Transverse colon (tissue), 4 donors: Measurements from ENCODE around the gene SCYGR2. TPM values are rescaled to one million over a fixed set of nuclear protein-coding genes. Genes with fewer than 3 reads are reported as not detected.
"Not testable (repeated sequence)": the region's sequence is repeated elsewhere in the genome, so short reads cannot be mapped to it uniquely, and the experiment has no call there.

Experiments
- DNase-seq: peaks from one replicate; pipeline ENCODE4 v3.0.0-alpha.2; 2019
- H3K27ac ChIP-seq, 4 donors: fragments of 200-600 bp; sonication (generic); 2 replicates each; pipeline ENCODE4 v1.5.1; 2016 to 2018; ENCODE audit warnings: inconsistent platforms in 4 of 4
- H3K27me3 ChIP-seq: fragments of 200-600 bp; sonication (generic); 2 replicates; pipeline ENCODE4 v1.5.1; 2017; ENCODE audit warnings: inconsistent platforms
- H3K36me3 ChIP-seq, 4 donors: fragments of 200-600 bp; sonication (generic); 2 replicates each; pipeline ENCODE4 v1.5.1; 2017 to 2019; ENCODE audit warnings: inconsistent platforms in 4 of 4
- H3K4me1 ChIP-seq, 4 donors: fragments of 200-600 bp; sonication (generic); 2 replicates each; pipeline ENCODE4 v1.5.1; 2017 to 2020; ENCODE audit warnings: inconsistent platforms in 4 of 4
- H3K4me3 ChIP-seq, 4 donors: fragments of 200-600 bp; sonication (generic); 1 replicate in 1 of 4; 2 replicates in 3 of 4; pipeline versions ENCODE4 v1.5.1 to v1.6.1; 2017 to 2019; ENCODE audit warnings: inconsistent platforms in 4 of 4
- H3K9me3 ChIP-seq, 2 donors: fragments of 200-600 bp; sonication (generic); 2 replicates each; pipeline ENCODE4 v1.5.1; 2017 to 2019; ENCODE audit warnings: inconsistent platforms in 2 of 2
- EP300 ChIP-seq: sonication (generic); formaldehyde crosslinking; IDR thresholded peaks from one replicate; pipeline ENCODE4 v1.6.1; 2017; ENCODE audit warnings: antibody characterized with exemption, low read depth
- POLR2A ChIP-seq: fragments of 450-650 bp; IDR thresholded peaks from one replicate; pipeline ENCODE4 v1.6.1; 2016; ENCODE audit warnings: antibody characterized with exemption, mild to moderate bottlenecking, moderate library complexity
- POLR2AphosphoS5 ChIP-seq, 3 donors: sonication (generic); formaldehyde crosslinking; IDR thresholded peaks; one replicate each; pipeline ENCODE4 v1.6.1; 2016; ENCODE audit warnings: antibody characterized with exemption in 3 of 3
- WGBS, 2 donors: methylation state at CpG; one replicate each; pipeline ENCODE4 v1.1.5; 2018; ENCODE audit warnings: low coverage in 1 of 2; 5-methylcytosine and 5-hydroxymethylcytosine counted together
- in situ Hi-C, 4 donors: fragments of 200-750 bp; cut with MboI; loops; one replicate each; pipeline versions ENCODE4 v1.15.0 to v1.15.1; 2017; ENCODE audit warnings: low sequenced_read_pairs in 3 of 4, low pct_ligation_motif_present in 1 of 4, low pct_unique_long_range_greater_than_20kb in 1 of 4
- intact Hi-C: fragments of 100-400 bp; cut with DNase I; formaldehyde crosslinking; loops from one replicate; pipeline ENCODE4 v1.15.1; 2023; ENCODE audit warnings: low total_unique reads
- total RNA-seq, 4 donors: library from RNA; depleted of rRNA; stranded (reverse); fragments of >200 nt; gene quantifications; one replicate each; pipeline ENCODE4 v1.1.0, GENCODE V29; 2016
- TF ChIP-seq, protein P1 (sequence below), 5 experiments: fragments of 200-600 bp in 3 of 5; fragments of 450-650 bp in 2 of 5; sonication (generic) in 3 of 5; IDR thresholded peaks; 1 replicate in 2 of 5; 2 replicates in 3 of 5; pipeline ENCODE4 v1.5.1; 2016 to 2017; ENCODE audit warnings: antibody characterized with exemption in 5 of 5, inconsistent platforms in 3 of 5, mild to moderate bottlenecking in 2 of 5, moderate library complexity in 1 of 5

Gene SCYGR2, protein sequence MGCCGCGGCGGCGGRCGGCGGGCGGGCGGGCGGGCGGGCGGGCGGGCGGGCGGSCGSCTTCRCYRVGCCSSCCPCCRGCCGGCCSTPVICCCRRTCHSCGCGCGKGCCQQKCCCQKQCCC
- total RNA-seq = not detected

- H3K4me3 ChIP-seq, H3K9me3 ChIP-seq, H3K27ac ChIP-seq, intact Hi-C loops, H3K27me3 ChIP-seq, H3K4me1 ChIP-seq, H3K36me3 ChIP-seq, DNase-seq, in situ Hi-C loops: not testable (repeated sequence)
- 72 to 82% methylated on average over 4 to 16 of the region's 16 CpGs for WGBS, 2 donors
Measured at GRCh38 chr2:227598835-227599503, at the start of gene SCYGR2. Gene SCYGR2 (plus strand): TSS chr2:227598893. CDS start chr2:227598893, 0 bp downstream.

DNA sequence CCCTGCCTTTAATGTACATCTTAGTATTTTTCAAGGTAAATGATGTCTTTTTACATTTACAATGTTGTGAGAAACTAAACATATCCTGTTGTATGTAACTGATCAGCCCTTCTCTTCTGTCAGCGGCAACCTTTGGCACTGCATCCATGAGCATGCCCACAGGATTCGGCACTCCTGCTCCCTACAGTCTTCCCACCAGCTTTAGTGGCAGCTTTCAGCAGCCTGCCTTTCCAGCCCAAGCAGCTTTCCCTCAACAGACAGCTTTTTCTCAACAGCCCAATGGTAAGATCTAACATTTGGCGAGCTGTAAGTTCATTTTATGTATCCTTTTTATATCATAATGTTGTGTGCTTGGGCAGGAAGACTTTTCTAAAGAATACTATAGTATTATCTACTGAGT lies 46.9 kb upstream of the SCYGR2 start:
- no peak overlapping the region for H3K4me3 ChIP-seq
- H3K27ac ChIP-seq = no peak overlapping the region
- TF ChIP-seq EP300 (no peak), POLR2AphosphoS5 (IDR thresholded peaks at IDR 0.05) (no peak), POLR2A (no peak)
- TF ChIP-seq, protein P1, sequence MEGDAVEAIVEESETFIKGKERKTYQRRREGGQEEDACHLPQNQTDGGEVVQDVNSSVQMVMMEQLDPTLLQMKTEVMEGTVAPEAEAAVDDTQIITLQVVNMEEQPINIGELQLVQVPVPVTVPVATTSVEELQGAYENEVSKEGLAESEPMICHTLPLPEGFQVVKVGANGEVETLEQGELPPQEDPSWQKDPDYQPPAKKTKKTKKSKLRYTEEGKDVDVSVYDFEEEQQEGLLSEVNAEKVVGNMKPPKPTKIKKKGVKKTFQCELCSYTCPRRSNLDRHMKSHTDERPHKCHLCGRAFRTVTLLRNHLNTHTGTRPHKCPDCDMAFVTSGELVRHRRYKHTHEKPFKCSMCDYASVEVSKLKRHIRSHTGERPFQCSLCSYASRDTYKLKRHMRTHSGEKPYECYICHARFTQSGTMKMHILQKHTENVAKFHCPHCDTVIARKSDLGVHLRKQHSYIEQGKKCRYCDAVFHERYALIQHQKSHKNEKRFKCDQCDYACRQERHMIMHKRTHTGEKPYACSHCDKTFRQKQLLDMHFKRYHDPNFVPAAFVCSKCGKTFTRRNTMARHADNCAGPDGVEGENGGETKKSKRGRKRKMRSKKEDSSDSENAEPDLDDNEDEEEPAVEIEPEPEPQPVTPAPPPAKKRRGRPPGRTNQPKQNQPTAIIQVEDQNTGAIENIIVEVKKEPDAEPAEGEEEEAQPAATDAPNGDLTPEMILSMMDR (IDR thresholded peaks at IDR 0.05) = no peak
- no peaks in the 10 kb centered on the region for H3K9me3 ChIP-seq
- H3K27me3 ChIP-seq = no peaks in the 10 kb centered on the region
- 90 to 94% methylated on average over 2 to 3 of the region's 3 CpGs for WGBS, 2 donors
- H3K36me3 ChIP-seq = peaks cover 0 to 43% (median 17%) of the 10 kb centered on the region in 4 donors
- DNase-seq = no peak
- H3K4me1 ChIP-seq = no peaks in the 10 kb centered on the region
- in situ Hi-C loops (no loop called here), intact Hi-C loops (no loop called here)

DNA sequence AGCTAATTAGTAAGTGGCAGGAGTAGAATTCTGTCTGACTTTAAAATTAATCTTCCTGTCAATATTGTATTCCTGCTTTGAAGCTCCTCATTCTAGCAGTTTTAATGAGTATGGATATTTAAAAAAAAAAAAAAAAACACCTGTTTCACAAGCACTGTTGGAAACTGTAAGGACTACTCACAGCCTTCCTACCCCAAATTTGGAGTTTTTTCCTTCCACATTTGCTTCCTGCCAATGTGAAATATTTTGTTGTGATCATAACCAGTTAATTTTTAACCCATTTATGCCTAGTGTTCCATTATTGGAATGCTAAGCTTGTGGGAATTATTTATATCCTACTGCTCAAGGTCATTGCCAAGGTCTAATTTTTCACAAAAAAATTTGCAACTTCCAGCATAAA lies 36.1 kb upstream of the SCYGR2 start:
- H3K27ac ChIP-seq = no peak overlapping the region
- H3K27me3 ChIP-seq = no peaks in the 10 kb centered on the region
- intact Hi-C loops (no loop called here), in situ Hi-C loops (no loop called here)
- H3K9me3 ChIP-seq = no peaks in the 10 kb centered on the region
- TF ChIP-seq, protein P1 (IDR thresholded peaks at IDR 0.05) = no peak
- TF ChIP-seq EP300 (no peak), POLR2A (no peak), POLR2AphosphoS5 (IDR thresholded peaks at IDR 0.05) (no peak)
- DNase-seq = no peak
- H3K4me3 ChIP-seq = no peak overlapping the region
- H3K4me1 ChIP-seq = no peaks in the 10 kb centered on the region
- no peaks in the 10 kb centered on the region for H3K36me3 ChIP-seq

- TF ChIP-seq POLR2AphosphoS5 (IDR thresholded peaks at IDR 0.05) (no peak), POLR2A (no peak), EP300 (no peak)
- TF ChIP-seq, protein P1 (IDR thresholded peaks at IDR 0.05) = no peak
Measured at GRCh38 chr2:227565080-227565479, 33.6 kb upstream of the SCYGR2 start.

DNA sequence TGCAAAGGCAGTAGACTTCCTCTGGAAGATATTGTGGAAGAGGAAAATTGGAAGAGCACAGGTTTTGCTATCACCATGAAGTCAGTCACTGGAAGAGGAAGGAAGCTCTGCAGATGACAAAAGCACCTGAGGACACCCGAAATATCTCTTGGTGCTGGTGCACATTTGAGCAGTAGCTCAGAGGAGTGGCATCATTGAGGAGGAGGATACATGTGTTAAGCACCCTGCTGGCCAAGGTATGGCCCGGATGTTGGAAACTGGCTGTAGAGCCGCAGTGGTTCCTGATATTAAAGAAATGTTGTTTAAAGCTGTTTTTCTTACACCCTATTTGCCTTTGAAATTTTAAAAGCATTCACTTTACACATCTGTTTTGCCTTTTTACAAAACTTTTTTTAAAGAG lies 32.7 kb upstream of the SCYGR2 start:
- Histone ChIP-seq H3K27me3 (no peaks in the 10 kb centered on the region), H3K9me3 (no peaks in the 10 kb centered on the region), H3K4me1 (no peaks in the 10 kb centered on the region), H3K4me3 (no peak overlapping the region), H3K36me3 (no peaks in the 10 kb centered on the region), H3K27ac (no peak overlapping the region)
- 61 to 76% methylated on average over 3 of the region's 3 CpGs for WGBS, 2 donors
- intact Hi-C loops (no loop called here), in situ Hi-C loops (no loop called here)
- TF ChIP-seq, protein P1 (IDR thresholded peaks at IDR 0.05) = no peak
- no peak for TF ChIP-seq POLR2AphosphoS5 (IDR thresholded peaks at IDR 0.05)
- no peak for TF ChIP-seq EP300
- no peak for TF ChIP-seq POLR2A
- no peak for DNase-seq

More at GRCh38 chr2:227565080-227565479, 33.6 kb upstream of the SCYGR2 start:
- 100% methylated on average over 1 of the region's 1 CpG for WGBS, 2 donors
- Histone ChIP-seq H3K4me1 (no peaks in the 10 kb centered on the region), H3K9me3 (no peaks in the 10 kb centered on the region), H3K4me3 (no peak overlapping the region), H3K36me3 (no peaks in the 10 kb centered on the region), H3K27me3 (no peaks in the 10 kb centered on the region), H3K27ac (no peak overlapping the region)
- in situ Hi-C loops = no loop called here
- DNase-seq = no peak
- intact Hi-C loops = no loop called here
